GM12801 (cell line): Measurements from ENCODE around the gene SIX4.

ENCODE experiments used
- TF ChIP-seq, protein P1 (sequence below): IDR thresholded peaks from one replicate; pipeline ENCODE4 v1.5.1; 2011; ENCODE audit warnings: control low read depth; ENCODE audit not compliant: insufficient read length; ENCODE audit errors: extremely low read depth

Gene SIX4

DNA sequence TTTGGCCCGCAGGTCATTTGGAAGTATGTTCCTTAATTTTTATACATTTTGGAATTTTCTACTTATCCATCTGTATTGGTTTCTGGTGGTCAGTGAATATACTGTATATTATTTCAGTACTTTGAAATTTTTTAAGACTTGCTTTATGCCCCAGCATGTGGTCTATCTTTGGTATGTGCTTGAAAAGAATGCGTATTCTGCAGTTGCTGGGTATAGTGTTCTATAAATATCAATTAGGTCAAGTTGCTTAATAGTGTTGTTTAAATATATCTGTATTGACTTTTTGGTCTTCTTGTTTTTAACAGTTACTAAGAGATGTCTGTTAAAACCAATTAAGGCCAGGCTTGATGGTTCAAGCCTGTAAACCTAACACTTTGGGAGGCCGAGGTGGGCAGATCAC lies 53.2 kb downstream of the SIX4 start:
- TF ChIP-seq, protein P1, sequence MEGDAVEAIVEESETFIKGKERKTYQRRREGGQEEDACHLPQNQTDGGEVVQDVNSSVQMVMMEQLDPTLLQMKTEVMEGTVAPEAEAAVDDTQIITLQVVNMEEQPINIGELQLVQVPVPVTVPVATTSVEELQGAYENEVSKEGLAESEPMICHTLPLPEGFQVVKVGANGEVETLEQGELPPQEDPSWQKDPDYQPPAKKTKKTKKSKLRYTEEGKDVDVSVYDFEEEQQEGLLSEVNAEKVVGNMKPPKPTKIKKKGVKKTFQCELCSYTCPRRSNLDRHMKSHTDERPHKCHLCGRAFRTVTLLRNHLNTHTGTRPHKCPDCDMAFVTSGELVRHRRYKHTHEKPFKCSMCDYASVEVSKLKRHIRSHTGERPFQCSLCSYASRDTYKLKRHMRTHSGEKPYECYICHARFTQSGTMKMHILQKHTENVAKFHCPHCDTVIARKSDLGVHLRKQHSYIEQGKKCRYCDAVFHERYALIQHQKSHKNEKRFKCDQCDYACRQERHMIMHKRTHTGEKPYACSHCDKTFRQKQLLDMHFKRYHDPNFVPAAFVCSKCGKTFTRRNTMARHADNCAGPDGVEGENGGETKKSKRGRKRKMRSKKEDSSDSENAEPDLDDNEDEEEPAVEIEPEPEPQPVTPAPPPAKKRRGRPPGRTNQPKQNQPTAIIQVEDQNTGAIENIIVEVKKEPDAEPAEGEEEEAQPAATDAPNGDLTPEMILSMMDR: no peak

DNA sequence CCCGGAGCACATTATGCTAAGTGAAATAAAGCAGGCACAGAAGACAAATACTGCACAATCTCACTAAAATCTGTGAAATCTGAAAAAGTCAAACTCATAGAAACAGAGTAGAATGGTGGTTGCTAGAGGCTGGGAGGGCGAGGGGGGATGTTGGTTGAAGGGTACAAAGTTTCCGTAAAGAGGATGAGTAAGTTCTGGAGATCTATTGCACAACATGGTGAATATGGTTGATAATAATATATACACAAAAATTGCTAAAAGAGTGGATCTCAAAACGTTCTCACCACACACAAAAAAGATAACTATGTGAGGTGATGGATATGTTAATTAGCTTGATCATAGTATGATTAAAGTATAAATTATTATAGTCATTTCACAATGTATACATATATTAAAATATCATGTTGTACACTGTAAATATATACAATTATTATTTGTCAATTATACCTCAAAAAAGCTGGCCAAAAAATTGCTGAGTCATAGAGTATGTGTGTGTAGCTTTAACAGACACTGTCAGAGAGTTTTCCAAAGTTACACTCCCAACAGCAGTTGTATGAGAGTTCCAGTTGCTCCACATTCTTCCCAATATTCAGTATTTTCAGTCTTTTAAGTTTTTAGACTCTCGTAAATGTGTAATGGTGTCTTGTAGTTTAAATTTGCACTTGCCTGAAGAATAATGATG lies 55.6 kb downstream of the SIX4 start:
- TF ChIP-seq, protein P1: no peak

DNA sequence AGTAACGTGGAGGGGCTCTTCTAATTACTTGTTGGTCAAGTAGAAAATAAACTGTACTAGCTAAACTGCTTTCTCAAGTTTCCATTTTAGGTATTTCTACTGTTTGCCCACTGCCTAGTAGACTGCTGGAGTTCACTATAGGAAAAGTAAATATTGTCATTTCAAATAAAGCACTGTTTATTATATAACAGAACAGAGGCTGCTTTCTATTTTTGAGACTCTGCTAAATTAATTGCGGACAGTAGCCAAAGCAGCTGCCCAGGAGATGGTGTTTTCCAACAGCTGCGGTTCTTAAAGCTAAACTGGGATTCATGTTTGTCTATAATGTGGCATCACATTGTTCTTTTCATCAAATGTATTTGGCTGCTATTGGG lies 59.0 kb downstream of the SIX4 start:
- TF ChIP-seq, protein P1: no peak

DNA sequence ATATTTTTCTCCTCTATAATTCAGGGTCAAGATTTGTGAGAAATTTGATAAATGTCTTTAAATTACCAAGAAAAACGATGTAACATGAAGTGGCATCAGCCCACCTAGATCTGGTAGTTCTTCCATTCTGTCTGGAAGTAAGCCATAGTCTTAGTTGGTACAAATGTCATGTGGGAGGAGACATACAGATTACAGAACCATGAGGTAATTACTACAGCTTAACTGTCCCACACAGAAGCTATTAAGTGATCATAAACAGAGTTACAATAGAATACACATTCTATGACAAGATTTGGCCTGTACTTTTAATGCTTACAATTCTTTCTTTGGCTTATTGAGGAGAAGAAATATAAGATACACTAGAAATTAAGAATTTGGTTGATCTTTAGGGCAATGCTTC lies 61.2 kb downstream of the SIX4 start:
- TF ChIP-seq, protein P1: no peak

DNA sequence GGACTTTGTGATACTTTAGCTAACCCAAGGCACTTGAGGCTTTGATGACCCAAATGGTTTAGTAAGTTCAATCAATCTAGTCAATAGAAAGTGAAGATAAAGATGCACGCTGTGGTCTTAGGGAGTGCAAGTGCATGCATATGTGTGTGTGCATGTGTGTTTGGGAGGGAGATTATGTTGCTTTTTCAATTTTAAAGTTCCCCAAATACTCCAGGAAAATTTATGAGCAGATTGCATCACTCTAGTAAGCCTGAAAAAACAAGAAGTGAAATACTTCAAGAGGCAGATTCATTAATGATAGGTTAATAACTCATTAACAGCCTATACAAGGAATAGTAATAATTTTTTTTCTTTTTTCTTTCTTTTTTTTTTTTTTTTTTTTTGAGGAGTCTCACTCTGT lies 62.4 kb downstream of the SIX4 start:
- TF ChIP-seq, protein P1: no peak
